ENCODE data around the gene PIR.

PIR gene

GRCh38 chrX:15493118-15493962 lies at the start of gene PIR:
TSS of gene PIR (minus strand) at chrX:15493333. CDS start at chrX:15491257, 2,076 bp downstream.
- DNase-seq (ENCODE audit: low read depth in 2 of 2) = peak; percentile 11 to 59

- DNase-seq (ENCODE audit: low read depth in 2 of 2) = no peak
Observed at GRCh38 chrX:15530318-15530717, 37.2 kb upstream of the PIR start.

- DNase-seq (ENCODE audit: low read depth in 2 of 2) = no peak
Observed at GRCh38 chrX:15529165-15529564, 36.0 kb upstream of the PIR start.

GRCh38 chrX:15525664-15526416 lies 32.7 kb upstream of the PIR start:
- DNase-seq (ENCODE audit: low read depth in 2 of 2) = no peak

GRCh38 chrX:15524417-15524816 lies 31.3 kb upstream of the PIR start:
- DNase-seq (ENCODE audit: low read depth in 2 of 2) = no peak

- DNase-seq (ENCODE audit: low read depth in 2 of 2) = no peak
Observed at GRCh38 chrX:15523088-15523487, 30.0 kb upstream of the PIR start.

GRCh38 chrX:15522464-15522863 lies 29.3 kb upstream of the PIR start:
- no peak for DNase-seq (ENCODE audit: low read depth in 2 of 2)

GRCh38 chrX:15515931-15516330 lies 22.8 kb upstream of the PIR start:
- DNase-seq (ENCODE audit: low read depth in 2 of 2) = no peak

GRCh38 chrX:15514279-15514678 lies 21.1 kb upstream of the PIR start:
- no peak for DNase-seq (ENCODE audit: low read depth in 2 of 2)

- DNase-seq (ENCODE audit: low read depth in 2 of 2) = no peak
Observed at GRCh38 chrX:15512401-15512965, 19.4 kb upstream of the PIR start.

- DNase-seq (ENCODE audit: low read depth in 2 of 2) = no peak
Observed at GRCh38 chrX:15511563-15511962, 18.4 kb upstream of the PIR start.

GRCh38 chrX:15509845-15510244 lies 16.7 kb upstream of the PIR start:
- DNase-seq (ENCODE audit: low read depth in 2 of 2) = no peak

- DNase-seq (ENCODE audit: low read depth in 2 of 2) = no peak
Observed at GRCh38 chrX:15507005-15507404, 13.9 kb upstream of the PIR start.

GRCh38 chrX:15505101-15505500 lies 12.0 kb upstream of the PIR start:
- DNase-seq (ENCODE audit: low read depth in 2 of 2) = no peak

GRCh38 chrX:15504661-15505060 lies 11.5 kb upstream of the PIR start:
- DNase-seq (ENCODE audit: low read depth in 2 of 2) = no peak

- no peak for DNase-seq (ENCODE audit: low read depth in 2 of 2)
Observed at GRCh38 chrX:15501506-15501905, 8.4 kb upstream of the PIR start.

GRCh38 chrX:15500497-15500966 lies 7.4 kb upstream of the PIR start, which contains the start of gene BMX:
TSS of gene BMX (plus strand) at chrX:15500807. CDS start at chrX:15508354, 7,547 bp downstream.
- no peak for DNase-seq (ENCODE audit: low read depth in 2 of 2)

- DNase-seq (ENCODE audit: low read depth in 2 of 2) = no peak
Observed at GRCh38 chrX:15499976-15500375, 6.8 kb upstream of the PIR start.

GRCh38 chrX:15498741-15499140 lies 5.6 kb upstream of the PIR start:
- DNase-seq (ENCODE audit: low read depth in 2 of 2) = no peak

GRCh38 chrX:15497865-15498264 lies 4.7 kb upstream of the PIR start:
- no peak for DNase-seq (ENCODE audit: low read depth in 2 of 2)

- no peak for DNase-seq (ENCODE audit: low read depth in 2 of 2)
Observed at GRCh38 chrX:15496824-15497223, 3.7 kb upstream of the PIR start.

- DNase-seq (ENCODE audit: low read depth in 2 of 2) = no peak
Observed at GRCh38 chrX:15495801-15496200, 2.7 kb upstream of the PIR start.

GRCh38 chrX:15492469-15492868 lies 664 bp downstream of the PIR start:
- no peak for DNase-seq (ENCODE audit: low read depth in 2 of 2)

All from stimulated activated CD8-positive, alpha-beta memory T cell treated with anti-CD3 and anti-CD28 coated beads, Interleukin-7, amount 100 ng/mL, for 4 hours (primary cell).